Erythroblast (primary cell): ENCODE measurements around the gene HDX.

ENCODE experiments used
- GATA1 ChIP-seq: IDR thresholded peaks from 2 replicates; pipeline ENCODE4 v1.6.1; 2011; ENCODE audit warnings: low read depth, mild to moderate bottlenecking, control low read depth, low read length, moderate library complexity
- POLR2A ChIP-seq: IDR thresholded peaks from 2 replicates; pipeline ENCODE4 v1.6.1; 2011; ENCODE audit warnings: mild to moderate bottlenecking, low read length

DNA sequence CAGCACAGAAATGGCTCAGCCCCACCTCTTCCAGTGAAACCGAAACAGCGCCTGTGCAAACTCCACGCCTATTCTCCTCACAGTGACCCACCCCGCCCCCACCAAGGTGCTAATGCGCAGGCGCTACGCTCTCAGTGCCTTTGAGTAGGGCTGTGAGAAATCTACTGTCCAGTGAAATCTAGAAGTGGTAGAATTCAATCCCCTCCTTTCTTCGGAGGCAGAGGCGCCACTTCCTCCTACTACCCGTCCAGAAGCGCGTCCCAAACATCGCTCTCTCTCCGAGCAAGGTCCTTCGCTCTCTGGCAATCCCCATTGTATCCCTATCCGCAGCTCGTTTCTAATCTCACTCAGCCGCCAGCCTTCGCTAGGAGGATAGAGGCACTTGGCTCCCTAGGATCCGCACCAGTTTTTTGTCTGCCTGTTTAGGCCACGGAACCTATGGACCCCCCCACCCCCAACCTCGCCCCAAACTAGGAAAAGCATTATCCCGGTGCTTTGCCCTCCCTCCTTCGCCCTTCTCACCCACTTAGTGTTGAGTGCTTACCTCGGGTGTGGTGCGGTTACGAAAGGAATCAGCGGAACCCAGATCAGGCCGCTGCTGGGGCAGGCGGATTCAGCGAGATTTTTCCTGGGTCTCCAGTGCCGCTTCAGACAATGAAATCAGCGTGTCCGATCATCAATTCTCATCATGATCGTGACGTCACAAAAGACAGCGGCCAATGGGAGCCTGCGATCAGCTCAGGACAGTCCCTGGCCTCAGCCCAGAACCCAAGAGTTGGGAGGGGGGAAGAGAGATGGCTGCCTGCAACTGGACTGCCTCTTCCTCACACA lies at the start of gene HDX:
- TF ChIP-seq POLR2A (no peak), GATA1 (no peak)
